AG04449 (cell line): ENCODE data around the gene MIPEP.
"Not testable (repeated sequence)": the region's sequence is repeated elsewhere in the genome, so short reads cannot be mapped to it uniquely, and the experiment has no call there.

ENCODE experiments used
- CTCF ChIA-PET: fragments of 350-600 bp; formaldehyde crosslinking; extraction: SDS; loops from one replicate; lab custom pipeline; 2021; ENCODE audit warnings: antibody characterized with exemption; lab: Yijun Ruan, JAX
- POLR2A ChIA-PET: fragments of 400-600, 350-600 bp; formaldehyde crosslinking; extraction: SDS; loops from one replicate; lab custom pipeline; 2020; ENCODE audit warnings: antibody characterized with exemption, inconsistent platforms; lab: Yijun Ruan, JAX
- DNase-seq: peaks from one replicate; pipeline ENCODE4 v3.0.0-alpha.2; 2010; ENCODE audit warnings: low read depth, low spot score
- H3K4me3 ChIP-seq: 2 replicates; pipeline ENCODE4 v1.5.1; 2011; ENCODE audit warnings: low read depth, mild to moderate bottlenecking, control low read depth, low read length
- CTCF ChIP-seq: IDR thresholded peaks from one replicate; pipeline ENCODE4 v1.5.1; 2011; ENCODE audit warnings: mild to moderate bottlenecking, moderate library complexity, low read length, control low read depth, inconsistent platforms; ENCODE audit not compliant: insufficient read depth; ENCODE audit errors: missing control alignments

MIPEP gene

GRCh38 chr13:23749288-23749873, 139.8 kb downstream of the MIPEP start:
- no peak overlapping the region for H3K4me3 ChIP-seq
- POLR2A ChIA-PET, result no interaction called here
- CTCF ChIA-PET, result no interaction called here
- no peak for DNase-seq
- no peak for TF ChIP-seq CTCF

GRCh38 chr13:23748109-23748990, 140.8 kb downstream of the MIPEP start:
- DNase-seq, result no peak
- ChIA-PET POLR2A (no interaction called here), CTCF (no interaction called here)
- H3K4me3 ChIP-seq, result no peak overlapping the region
- TF ChIP-seq CTCF, result no peak

GRCh38 chr13:23746141-23746540, 143.1 kb downstream of the MIPEP start:
- H3K4me3 ChIP-seq, DNase-seq, POLR2A ChIA-PET, CTCF ChIA-PET: not testable (repeated sequence)

GRCh38 chr13:23744315-23744714, 144.9 kb downstream of the MIPEP start:
- H3K4me3 ChIP-seq, result no peak overlapping the region
- TF ChIP-seq CTCF, result no peak
- POLR2A ChIA-PET, result no interaction called here
- no peak for DNase-seq
- CTCF ChIA-PET, result interaction anchor here (0.8 kb wide), 1 partner anchor 45 kb away, joined by 3 read pairs; no protein-coding TSS in a partner anchor

GRCh38 chr13:23743278-23744076, 145.7 kb downstream of the MIPEP start:
- no peak overlapping the region for H3K4me3 ChIP-seq
- TF ChIP-seq CTCF, result no peak
- no peak for DNase-seq
- ChIA-PET CTCF (interaction anchor here (0.8 to 2.6 kb wide), 5 partner anchors 7 to 276 kb away, joined by 3 to 10 read pairs (median 3); no protein-coding TSS in a partner anchor), POLR2A (no interaction called here)

- POLR2A ChIA-PET, result no interaction called here
- CTCF ChIA-PET, result interaction anchor here (1.1 to 2.6 kb wide), 4 partner anchors 9 to 38 kb away, joined by 3 to 10 read pairs (median 4); no protein-coding TSS in a partner anchor
- TF ChIP-seq CTCF, result no peak
These were observed 147.2 kb downstream of the MIPEP start for GRCh38 chr13:23741879-23742510.

More at GRCh38 chr13:23741879-23742510, 147.2 kb downstream of the MIPEP start:
- DNase-seq, result no peak
- H3K4me3 ChIP-seq, result no peak overlapping the region
